MM.1S (cell line): ENCODE measurements around the gene KLK1.

Experiments used
- DNase-seq: peaks from one replicate; pipeline ENCODE4 v3.0.0-alpha.2; 2015
- H2AFZ ChIP-seq: fragments of 300-600 bp; sonication (generic); 2 replicates; pipeline ENCODE4 v1.6.0; 2016; ENCODE audit warnings: antibody characterized with exemption, low read length
- H3F3A ChIP-seq: fragments of 300-600 bp; sonication (generic); 2 replicates; pipeline ENCODE4 v1.6.1; 2016; ENCODE audit warnings: mild to moderate bottlenecking, antibody characterized with exemption, low read length, moderate library complexity, mixed read lengths; ENCODE audit not compliant: insufficient read depth
- H3K27ac ChIP-seq: fragments of 300-600 bp; sonication (generic); 2 replicates; pipeline ENCODE4 v1.5.1; 2016; ENCODE audit warnings: mild to moderate bottlenecking, low read length
- H3K27me3 ChIP-seq: fragments of 300-600 bp; sonication (generic); replicated peaks from 2 replicates; pipeline ENCODE4 v1.6.0; 2016; ENCODE audit warnings: low read length; ENCODE audit not compliant: insufficient read depth
- H3K36me3 ChIP-seq: fragments of 300-600 bp; sonication (generic); replicated peaks from 2 replicates; pipeline ENCODE4 v1.6.1; 2016; ENCODE audit warnings: mild to moderate bottlenecking, low read length, mixed read lengths; ENCODE audit not compliant: insufficient read depth
- H3K4me1 ChIP-seq: fragments of 300-600 bp; sonication (generic); 2 replicates; pipeline ENCODE4 v1.6.1; 2016; ENCODE audit warnings: low read length, mixed read lengths
- H3K4me2 ChIP-seq: fragments of 300-600 bp; sonication (generic); 2 replicates; pipeline ENCODE4 v1.6.0; 2016; ENCODE audit warnings: low read depth, low read length
- H3K4me3 ChIP-seq: fragments of 300-600 bp; sonication (generic); 2 replicates; pipeline ENCODE4 v1.5.1; 2016; ENCODE audit warnings: low read length, mixed read lengths
- H3K79me2 ChIP-seq: fragments of 300-600 bp; sonication (generic); 2 replicates; pipeline ENCODE4 v1.6.1; 2016; ENCODE audit warnings: mixed run types, low read length, mixed read lengths
- H3K9ac ChIP-seq: fragments of 300-600 bp; sonication (generic); 2 replicates; pipeline ENCODE4 v1.6.1; 2016; ENCODE audit warnings: low read length, mixed read lengths
- H3K9me2 ChIP-seq: fragments of 300-600 bp; sonication (generic); replicated peaks from 2 replicates; pipeline ENCODE4 v1.6.1; 2016; ENCODE audit warnings: mild to moderate bottlenecking, low read length, mixed read lengths; ENCODE audit not compliant: insufficient read depth
- H3K9me3 ChIP-seq: fragments of 300-600 bp; sonication (generic); replicated peaks from 2 replicates; pipeline ENCODE4 v1.6.1; 2016; ENCODE audit warnings: mild to moderate bottlenecking, low read length, mixed read lengths; ENCODE audit not compliant: insufficient read depth
- H4K20me1 ChIP-seq: fragments of 300-600 bp; sonication (generic); 2 replicates; pipeline ENCODE4 v1.6.1; 2016; ENCODE audit warnings: mild to moderate bottlenecking, low read length, moderate library complexity, mixed read lengths; ENCODE audit not compliant: insufficient read depth
- EZH2 ChIP-seq: fragments of 300-600 bp; sonication (generic); optimal IDR thresholded peaks from 2 replicates; pipeline ENCODE3; 2017; ENCODE audit warnings: low read depth, mild to moderate bottlenecking, antibody characterized with exemption, low read length, mixed read lengths
- EZH2phosphoT487 ChIP-seq: fragments of 300-600 bp; sonication (generic); IDR thresholded peaks from 2 replicates; pipeline ENCODE4 v1.6.1; 2018; ENCODE audit warnings: antibody characterized with exemption, low read length
- TF ChIP-seq, protein P1 (sequence below): fragments of 300-600 bp; sonication (generic); IDR thresholded peaks from 2 replicates; pipeline ENCODE4 v1.5.1; 2016; ENCODE audit warnings: antibody characterized with exemption, low read length, mixed read lengths

The KLK1 gene

GRCh38 chr19:50823389-50824042 is at the start of gene KLK1:
KLK1 (minus strand) TSS chr19:50823787; CDS start chr19:50823748, 39 bp downstream.
- Histone ChIP-seq H3K4me1 (no peaks in the 10 kb centered on the region), H4K20me1 (no peaks in the 10 kb centered on the region), H3K4me2 (no peak within 1 kb of the TSS), H3K4me3 (no peak within 1 kb of the TSS), H3K27ac (no peak within 1 kb of the TSS), H3F3A (no peaks in the 10 kb centered on the region), H3K36me3 (no peaks in the 10 kb centered on the region), H3K9ac (no peak within 1 kb of the TSS), H2AFZ (no peak within 1 kb of the TSS), H3K9me2 (no peaks in the 10 kb centered on the region), H3K9me3 (no peaks in the 10 kb centered on the region), H3K79me2 (no peaks in the 10 kb centered on the region), H3K27me3 (peaks cover 92% of the 10 kb centered on the region)
- no peak for DNase-seq
- TF ChIP-seq, protein P1, sequence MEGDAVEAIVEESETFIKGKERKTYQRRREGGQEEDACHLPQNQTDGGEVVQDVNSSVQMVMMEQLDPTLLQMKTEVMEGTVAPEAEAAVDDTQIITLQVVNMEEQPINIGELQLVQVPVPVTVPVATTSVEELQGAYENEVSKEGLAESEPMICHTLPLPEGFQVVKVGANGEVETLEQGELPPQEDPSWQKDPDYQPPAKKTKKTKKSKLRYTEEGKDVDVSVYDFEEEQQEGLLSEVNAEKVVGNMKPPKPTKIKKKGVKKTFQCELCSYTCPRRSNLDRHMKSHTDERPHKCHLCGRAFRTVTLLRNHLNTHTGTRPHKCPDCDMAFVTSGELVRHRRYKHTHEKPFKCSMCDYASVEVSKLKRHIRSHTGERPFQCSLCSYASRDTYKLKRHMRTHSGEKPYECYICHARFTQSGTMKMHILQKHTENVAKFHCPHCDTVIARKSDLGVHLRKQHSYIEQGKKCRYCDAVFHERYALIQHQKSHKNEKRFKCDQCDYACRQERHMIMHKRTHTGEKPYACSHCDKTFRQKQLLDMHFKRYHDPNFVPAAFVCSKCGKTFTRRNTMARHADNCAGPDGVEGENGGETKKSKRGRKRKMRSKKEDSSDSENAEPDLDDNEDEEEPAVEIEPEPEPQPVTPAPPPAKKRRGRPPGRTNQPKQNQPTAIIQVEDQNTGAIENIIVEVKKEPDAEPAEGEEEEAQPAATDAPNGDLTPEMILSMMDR = no peak
- TF ChIP-seq EZH2 (no peak), EZH2phosphoT487 (no peak)

GRCh38 chr19:50873056-50873455 is 49.5 kb upstream of the KLK1 start, which contains the start of gene KLK2:
KLK2 (plus strand) TSS chr19:50873439; CDS start chr19:50873474, 35 bp downstream.
- H3K9me3 ChIP-seq = no peaks in the 10 kb centered on the region
- H3K27ac ChIP-seq = no peak within 1 kb of the TSS
- peaks cover 62% of the 10 kb centered on the region for H3K27me3 ChIP-seq
- H3K9me2 ChIP-seq = no peaks in the 10 kb centered on the region
- H3K79me2 ChIP-seq = no peaks in the 10 kb centered on the region
- H3K4me1 ChIP-seq = peaks cover 6% of the 10 kb centered on the region; the same call in 1 of the 2 replicates
- H4K20me1 ChIP-seq = no peaks in the 10 kb centered on the region
- H3F3A ChIP-seq = no peaks in the 10 kb centered on the region
- TF ChIP-seq EZH2phosphoT487 (no peak), EZH2 (no peak)
- TF ChIP-seq, protein P1 = no peak
- DNase-seq = no peak
- no peaks in the 10 kb centered on the region for H3K36me3 ChIP-seq
- H2AFZ ChIP-seq = no peak within 1 kb of the TSS
- no peak within 1 kb of the TSS for H3K4me3 ChIP-seq
- no peak within 1 kb of the TSS for H3K9ac ChIP-seq
- H3K4me2 ChIP-seq = no peak within 1 kb of the TSS

DNA sequence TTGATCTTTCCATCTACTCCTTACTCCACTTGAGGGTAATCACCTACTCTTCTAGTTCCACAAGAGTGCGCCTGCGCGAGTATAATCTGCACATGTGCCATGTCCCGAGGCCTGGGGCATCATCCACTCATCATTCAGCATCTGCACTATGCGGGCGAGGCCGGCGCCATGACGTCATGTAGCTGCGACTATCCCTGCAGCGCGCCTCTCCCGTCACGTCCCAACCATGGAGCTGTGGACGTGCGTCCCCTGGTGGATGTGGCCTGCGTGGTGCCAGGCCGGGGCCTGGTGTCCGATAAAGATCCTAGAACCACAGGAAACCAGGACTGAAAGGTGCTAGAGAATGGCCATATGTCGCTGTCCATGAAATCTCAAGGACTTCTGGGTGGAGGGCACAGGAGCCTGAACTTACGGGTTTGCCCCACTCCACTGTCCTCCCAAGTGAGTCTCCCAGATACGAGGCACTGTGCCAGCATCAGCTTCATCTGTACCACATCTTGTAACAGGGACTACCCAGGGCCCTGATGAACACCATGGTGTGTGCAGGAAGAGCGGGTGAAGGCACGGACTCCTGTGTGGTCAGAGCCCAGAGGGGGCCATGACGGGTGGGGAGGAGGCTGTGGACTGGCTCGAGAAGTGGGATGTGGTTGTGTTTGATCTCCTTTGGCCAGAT is 47.0 kb upstream of the KLK1 start:
- Histone ChIP-seq H3K9ac (no peak overlapping the region), H2AFZ (peak overlapping the region; percentile 93), H3K4me3 (peak overlapping the region; percentile 32), H3F3A (no peaks in the 10 kb centered on the region), H3K36me3 (no peaks in the 10 kb centered on the region), H3K4me2 (peak overlapping the region; percentile 59), H3K27me3 (peaks cover 84% of the 10 kb centered on the region), H3K9me3 (no peaks in the 10 kb centered on the region), H4K20me1 (no peaks in the 10 kb centered on the region), H3K27ac (no peak overlapping the region), H3K4me1 (no peaks in the 10 kb centered on the region), H3K79me2 (no peaks in the 10 kb centered on the region), H3K9me2 (no peaks in the 10 kb centered on the region)
- peak; percentile 70 for DNase-seq
- TF ChIP-seq, protein P1 = peak; percentile 67
- no peak for TF ChIP-seq EZH2phosphoT487
